ENCODE data around the gene KNCN. TPM values are rescaled to one million over a fixed set of nuclear protein-coding genes. Genes with fewer than 3 reads are reported as not detected.

The KNCN gene
- total RNA-seq, 1 donor from 2014 or later: not detected

GRCh38 chr1:46525253-46525983 lies 26.0 kb downstream of the KNCN start:
- no peak for DNase-seq (ENCODE audit: low read depth in 2 of 2)

GRCh38 chr1:46524843-46525242 lies 26.6 kb downstream of the KNCN start:
- no peak for DNase-seq (ENCODE audit: low read depth in 2 of 2)

GRCh38 chr1:46523496-46524353 lies 27.7 kb downstream of the KNCN start:
- no peak for DNase-seq (ENCODE audit: low read depth in 2 of 2)

GRCh38 chr1:46522969-46523320 lies 28.5 kb downstream of the KNCN start:
- no peak for DNase-seq (ENCODE audit: low read depth in 2 of 2)

GRCh38 chr1:46522184-46522968 lies 29.1 kb downstream of the KNCN start:
- no peak for DNase-seq (ENCODE audit: low read depth in 2 of 2)

GRCh38 chr1:46521414-46521813 lies 30.0 kb downstream of the KNCN start:
- no peak for DNase-seq (ENCODE audit: low read depth in 2 of 2)

- DNase-seq (ENCODE audit: low read depth in 2 of 2): no peak
These were observed 31.2 kb downstream of the KNCN start for GRCh38 chr1:46520063-46520911.

GRCh38 chr1:46519209-46519608 lies 32.2 kb downstream of the KNCN start:
- DNase-seq (ENCODE audit: low read depth in 2 of 2): no peak

- no peak for DNase-seq (ENCODE audit: low read depth in 2 of 2)
These were observed 33.4 kb downstream of the KNCN start for GRCh38 chr1:46517932-46518498.

- no peak for DNase-seq (ENCODE audit: low read depth in 2 of 2)
These were observed 34.3 kb downstream of the KNCN start for GRCh38 chr1:46517010-46517600.

GRCh38 chr1:46516200-46516950 lies 35.1 kb downstream of the KNCN start:
- DNase-seq (ENCODE audit: low read depth in 2 of 2): no peak

GRCh38 chr1:46515576-46515975 lies 35.9 kb downstream of the KNCN start:
- DNase-seq (ENCODE audit: low read depth in 2 of 2): no peak

- no peak for DNase-seq (ENCODE audit: low read depth in 2 of 2)
These were observed 37.9 kb downstream of the KNCN start for GRCh38 chr1:46513536-46513935.

GRCh38 chr1:46512792-46513190 lies 38.7 kb downstream of the KNCN start:
- DNase-seq (ENCODE audit: low read depth in 2 of 2): no peak

- no peak for DNase-seq (ENCODE audit: low read depth in 2 of 2)
These were observed 39.2 kb downstream of the KNCN start for GRCh38 chr1:46512135-46512791.

- no peak for DNase-seq (ENCODE audit: low read depth in 2 of 2)
These were observed 40.5 kb downstream of the KNCN start for GRCh38 chr1:46510998-46511365.

- no peak for DNase-seq (ENCODE audit: low read depth in 2 of 2)
These were observed 41.0 kb downstream of the KNCN start for GRCh38 chr1:46510341-46510997.

GRCh38 chr1:46508757-46509156 lies 42.7 kb downstream of the KNCN start:
- no peak for DNase-seq (ENCODE audit: low read depth in 2 of 2)
